Type B pancreatic cell (in vitro differentiated cells): ENCODE results near the gene MIPOL1. TPM values are rescaled to one million over a fixed set of nuclear protein-coding genes. Genes with fewer than 3 reads are reported as not detected.

Experiments
- DNase-seq: peaks from one replicate; pipeline ENCODE4 v3.0.0; 2021; ENCODE audit warnings: mixed read lengths; ENCODE audit not compliant: unreplicated experiment; ENCODE audit errors: extremely low spot score
- H3K27ac Mint-ChIP-seq: 2 replicates; pipeline ENCODE4 v1.8.0; 2021; ENCODE audit warnings: mild to moderate bottlenecking, mixed read lengths
- H3K27me3 Mint-ChIP-seq: 2 replicates; pipeline ENCODE4 v1.8.0; 2021; ENCODE audit warnings: mixed read lengths
- H3K36me3 Mint-ChIP-seq: 2 replicates; pipeline ENCODE4 v1.8.0; 2021; ENCODE audit warnings: mixed read lengths
- H3K4me1 Mint-ChIP-seq: one replicate; pipeline ENCODE4 v1.8.0; 2021; ENCODE audit warnings: mixed read lengths; ENCODE audit not compliant: unreplicated experiment
- H3K4me3 Mint-ChIP-seq: 2 replicates; pipeline ENCODE4 v1.8.0; 2021; ENCODE audit warnings: mild to moderate bottlenecking, mixed read lengths
- H3K9me3 Mint-ChIP-seq: 2 replicates; pipeline ENCODE4 v1.8.0; 2021; ENCODE audit warnings: mixed read lengths
- CTCF ChIP-seq: fragments of 200-600 bp; sonication (generic); conservative IDR thresholded peaks from 2 replicates; pipeline ENCODE4 v1.5.0; 2021; ENCODE audit warnings: antibody characterized with exemption, mild to moderate bottlenecking
- total RNA-seq: library from RNA; stranded (reverse); gene quantifications from 2 replicates; pipeline ENCODE4 v1.2.1, GENCODE V29; 2021; ENCODE audit warnings: low replicate concordance

MIPOL1 gene
- total RNA-seq, 1 donor from 2014 or later = 14.5 TPM

- TF ChIP-seq CTCF = no peak
- Mint-ChIP-seq H3K9me3 (no peaks in the 10 kb centered on the region), H3K27ac (no peak overlapping the region), H3K4me3 (no peak overlapping the region), H3K36me3 (no peaks in the 10 kb centered on the region), H3K4me1 (peaks cover 5% of the 10 kb centered on the region), H3K27me3 (peaks cover 13% of the 10 kb centered on the region)
- DNase-seq = no peak
Observed at GRCh38 chr14:37571391-37571790, 373.7 kb downstream of the MIPOL1 start.

DNA sequence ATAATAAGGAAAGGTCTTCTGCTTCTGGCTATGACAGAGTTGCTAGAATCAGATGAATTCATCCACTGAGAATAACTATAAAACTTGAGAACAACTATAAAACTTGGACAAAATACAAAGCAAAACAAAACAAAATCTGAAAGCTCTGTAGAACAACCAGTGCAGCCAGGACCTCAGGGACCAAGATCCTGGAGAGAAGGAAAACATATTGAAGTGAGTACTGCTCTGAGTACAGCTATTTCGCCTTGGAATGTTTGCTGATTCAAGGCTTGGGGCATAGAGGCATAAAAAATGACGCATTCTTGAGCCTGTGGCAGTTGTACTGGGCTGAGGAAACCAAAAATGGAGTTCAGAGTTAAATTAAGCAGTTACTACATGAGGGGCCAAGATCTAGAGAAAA, 375.6 kb downstream of the MIPOL1 start:
- Mint-ChIP-seq H3K27ac (no peak overlapping the region), H3K4me1 (no peaks in the 10 kb centered on the region), H3K27me3 (peaks cover 27% of the 10 kb centered on the region), H3K36me3 (no peaks in the 10 kb centered on the region), H3K9me3 (no peaks in the 10 kb centered on the region), H3K4me3 (no peak overlapping the region)
- no peak for DNase-seq
- TF ChIP-seq CTCF = no peak

DNA sequence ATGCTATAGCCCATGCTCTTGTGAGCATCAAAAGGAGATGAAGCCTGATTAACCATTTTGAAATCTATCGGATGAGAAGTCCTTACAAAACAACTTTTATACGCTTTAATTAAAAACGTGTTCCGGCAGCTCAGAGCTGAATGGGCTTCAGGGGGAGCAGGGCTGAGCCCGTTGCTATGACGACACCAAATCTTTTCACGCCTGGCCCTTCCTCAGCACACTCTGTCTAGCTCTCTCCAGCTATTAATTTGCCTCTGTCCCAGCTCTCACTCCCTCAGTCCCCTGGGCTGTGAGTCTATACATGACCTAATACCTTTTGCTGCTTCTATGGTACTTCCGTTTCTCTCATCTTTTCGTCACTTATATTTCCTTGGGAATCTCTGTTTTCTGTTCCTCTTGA, 381.5 kb downstream of the MIPOL1 start:
- Mint-ChIP-seq H3K36me3 (no peaks in the 10 kb centered on the region), H3K27ac (no peak overlapping the region), H3K4me3 (no peak overlapping the region), H3K9me3 (no peaks in the 10 kb centered on the region), H3K4me1 (no peaks in the 10 kb centered on the region), H3K27me3 (peaks cover 76% of the 10 kb centered on the region)
- TF ChIP-seq CTCF = no peak
- no peak for DNase-seq

- no peak for DNase-seq
- Mint-ChIP-seq H3K4me1 (no peaks in the 10 kb centered on the region), H3K27ac (no peak overlapping the region), H3K9me3 (no peaks in the 10 kb centered on the region), H3K4me3 (no peak overlapping the region), H3K36me3 (no peaks in the 10 kb centered on the region), H3K27me3 (peaks cover 79% of the 10 kb centered on the region)
- no peak for TF ChIP-seq CTCF
Observed at GRCh38 chr14:37580146-37580545, 382.4 kb downstream of the MIPOL1 start.

DNA sequence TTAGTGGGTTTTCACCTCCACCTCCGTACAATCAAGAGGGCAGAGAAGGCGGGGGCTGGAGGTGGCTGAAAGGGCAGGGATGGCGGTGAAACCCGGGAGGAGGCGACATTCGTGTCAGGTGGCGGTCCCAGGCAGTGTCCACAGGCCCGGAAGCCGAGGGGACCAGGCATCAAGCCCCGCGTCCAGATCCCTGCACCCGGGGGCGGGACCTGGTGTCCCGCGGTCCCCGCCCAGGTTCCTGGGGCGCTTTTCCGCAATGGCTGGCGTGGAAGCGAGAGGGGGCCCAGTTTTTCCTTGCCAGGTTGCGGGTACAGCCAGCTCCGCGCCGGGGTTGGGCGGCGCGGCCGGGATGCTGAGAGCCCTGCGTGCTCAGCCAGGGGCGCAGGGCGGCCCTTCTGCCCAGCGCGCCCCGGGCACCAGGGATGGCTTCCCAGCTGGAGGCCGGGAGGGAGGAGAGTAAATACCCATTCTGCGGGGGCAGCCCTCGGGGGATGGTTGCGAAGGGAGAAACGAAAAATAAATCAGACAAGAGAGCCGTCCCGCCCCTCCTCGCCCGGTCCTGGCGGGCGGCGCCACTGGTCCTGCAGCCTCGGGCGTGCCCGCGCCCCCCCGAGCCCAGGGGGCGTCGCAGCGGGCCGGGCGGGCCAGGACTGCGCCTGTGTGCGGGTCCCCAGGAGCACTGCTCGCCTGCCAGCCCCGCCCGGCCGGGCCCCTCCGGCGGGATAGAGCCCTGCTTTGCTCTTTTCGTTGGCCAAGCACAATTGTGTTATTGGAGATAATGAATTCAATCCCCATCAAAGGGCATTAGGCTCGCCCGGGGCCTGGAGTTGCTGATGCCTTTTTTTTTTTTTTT, 385.8 kb downstream of the MIPOL1 start:
- Mint-ChIP-seq H3K4me3 (peak overlapping the region; percentile 74), H3K36me3 (peaks cover 2% of the 10 kb centered on the region), H3K27me3 (peaks cover 89% of the 10 kb centered on the region), H3K9me3 (no peaks in the 10 kb centered on the region), H3K27ac (no peak overlapping the region), H3K4me1 (peaks cover 4% of the 10 kb centered on the region)
- no peak for TF ChIP-seq CTCF
- DNase-seq = no peak
